EL (cell line): ENCODE results near the gene MAP3K20.
A peak's percentile ranks its signal among the peaks of the same experiment; 100 is the strongest.
"Not testable (repeated sequence)": the region's sequence is repeated elsewhere in the genome, so short reads cannot be mapped to it uniquely, and the experiment has no call there.

Experiments used
- DNase-seq: peaks from one replicate; pipeline ENCODE4 v3.0.0-alpha.2; 2016

MAP3K20 gene

DNA sequence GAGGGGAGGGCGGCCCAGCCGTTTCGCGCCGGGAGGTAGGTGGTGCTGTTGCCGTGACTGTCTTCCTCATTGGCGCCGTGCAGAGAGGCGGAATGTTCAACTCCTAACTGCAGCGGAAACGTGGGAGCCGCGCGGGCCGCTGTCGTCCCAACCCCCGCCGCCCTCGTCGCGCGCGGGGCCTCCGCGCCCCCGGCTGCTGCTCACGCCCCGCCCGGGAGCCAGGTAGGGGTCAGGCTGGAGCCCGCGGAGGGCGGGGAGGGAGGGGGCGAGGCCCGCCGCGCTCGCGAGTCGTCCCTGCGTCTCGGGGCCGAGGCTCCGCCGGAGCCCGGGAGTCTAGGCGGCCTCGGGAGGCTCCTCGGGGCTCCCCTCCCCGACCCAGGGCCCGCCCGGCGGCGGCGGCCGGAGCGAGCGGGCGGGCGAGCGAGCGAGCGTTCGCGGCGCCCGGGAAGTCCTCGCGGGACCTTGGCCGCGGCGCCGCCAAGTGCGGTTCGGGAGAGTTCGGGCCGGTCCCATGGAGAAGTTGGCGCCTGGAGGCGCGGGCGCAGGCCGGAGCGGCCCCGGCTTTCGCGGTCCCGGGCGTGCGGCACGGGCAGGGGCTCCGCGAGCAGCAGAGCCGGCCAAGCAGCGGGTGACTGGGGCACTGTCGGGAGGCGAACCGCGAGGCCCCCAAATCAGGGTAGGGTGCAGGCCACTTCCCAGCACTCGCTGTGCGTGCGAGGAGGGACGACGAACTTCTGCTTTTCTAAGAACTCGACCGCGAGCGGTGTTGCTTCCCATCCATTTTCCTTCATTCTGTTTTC, at the start of gene MAP3K20:
Gene MAP3K20 (plus strand): TSS at position 66 of the 800 bp plus-strand sequence. CDS start 15,186 bp downstream, outside the sequence.
- DNase-seq: peak; percentile 80

DNA sequence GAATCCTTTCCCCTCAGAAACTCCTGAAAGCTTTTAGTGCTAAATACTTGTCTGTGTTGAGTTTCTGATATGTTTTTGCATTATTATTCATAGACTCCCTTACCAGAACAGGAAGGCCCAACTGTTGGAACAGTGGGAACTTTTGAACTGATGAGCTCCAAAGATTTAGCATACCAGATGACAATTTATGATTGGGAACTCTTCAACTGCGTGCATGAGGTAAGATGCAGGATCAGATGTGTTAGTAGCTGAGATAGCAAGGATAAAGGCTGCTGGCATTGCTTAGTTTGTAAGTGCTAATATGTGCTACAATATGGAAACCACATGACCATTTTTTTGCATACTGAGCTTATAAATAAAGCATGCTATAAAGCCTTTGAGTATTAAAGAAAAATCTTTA, 49.2 kb upstream of the MAP3K20 start:
- DNase-seq: no peak

GRCh38 chr2:173027181-173028128, 48.2 kb upstream of the MAP3K20 start:
- peak; percentile 86 for DNase-seq

DNA sequence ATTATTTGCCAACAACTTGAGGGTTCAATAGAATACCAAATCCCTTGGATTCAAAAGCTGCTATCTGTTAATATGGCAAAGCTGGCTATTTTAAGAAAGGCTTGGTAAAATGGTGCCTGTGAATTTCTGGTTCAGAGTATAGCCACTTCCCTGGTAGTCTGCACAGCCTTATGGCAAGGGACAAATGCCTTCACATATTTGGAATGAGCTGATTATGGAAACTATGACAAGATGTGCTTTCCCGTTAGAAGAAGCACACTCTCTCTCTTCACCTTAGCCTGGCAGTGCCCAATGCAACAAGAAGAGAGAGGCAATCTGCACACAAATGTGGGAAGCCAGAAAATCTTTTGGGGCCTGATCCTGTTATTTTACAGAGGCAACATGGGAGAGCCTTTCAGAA, 47.5 kb upstream of the MAP3K20 start:
- no peak for DNase-seq

GRCh38 chr2:173028671-173029070, 47.0 kb upstream of the MAP3K20 start:
- no peak for DNase-seq

GRCh38 chr2:173030561-173031490, 44.8 kb upstream of the MAP3K20 start:
- DNase-seq: no peak

DNA sequence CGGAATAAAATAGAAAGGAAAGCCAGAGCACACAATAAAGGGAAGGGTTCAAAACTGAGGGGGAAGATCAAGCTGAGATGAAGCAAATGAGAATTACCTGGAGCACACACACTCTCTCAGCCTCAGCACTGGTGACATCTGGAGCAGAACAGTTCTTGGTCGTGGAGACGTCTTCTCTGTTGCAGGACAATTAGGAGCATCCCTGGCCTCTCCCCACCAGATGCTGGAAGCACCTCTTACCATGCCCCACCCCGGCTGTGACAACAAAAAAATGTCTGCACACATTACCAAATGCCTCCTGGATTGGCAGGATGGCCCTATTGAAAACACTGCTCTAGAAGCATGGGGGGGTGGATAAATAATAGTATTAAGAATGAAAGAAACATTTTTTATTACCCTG, 43.6 kb upstream of the MAP3K20 start:
- no peak for DNase-seq

DNA sequence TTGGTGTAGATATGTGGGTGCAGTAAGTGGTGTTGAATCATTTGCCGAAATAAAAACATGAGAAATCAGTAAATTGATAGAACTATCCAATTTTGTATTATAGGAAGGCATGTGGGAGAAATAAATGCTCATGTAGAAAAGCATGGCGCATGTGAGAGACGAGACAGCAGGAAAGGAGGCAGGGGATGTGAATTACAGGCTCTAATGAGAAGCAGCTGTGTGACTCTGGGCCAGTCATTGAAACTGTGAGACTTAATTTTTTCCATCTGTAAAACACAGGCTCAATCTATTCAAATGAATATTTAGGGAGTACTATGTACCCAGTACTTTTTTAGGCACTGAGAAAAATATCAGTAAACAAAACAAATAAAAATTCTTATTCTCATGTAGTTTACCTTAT, 42.6 kb upstream of the MAP3K20 start:
- DNase-seq: peak; percentile 21

GRCh38 chr2:173034143-173034542, 41.5 kb upstream of the MAP3K20 start:
- no peak for DNase-seq

DNA sequence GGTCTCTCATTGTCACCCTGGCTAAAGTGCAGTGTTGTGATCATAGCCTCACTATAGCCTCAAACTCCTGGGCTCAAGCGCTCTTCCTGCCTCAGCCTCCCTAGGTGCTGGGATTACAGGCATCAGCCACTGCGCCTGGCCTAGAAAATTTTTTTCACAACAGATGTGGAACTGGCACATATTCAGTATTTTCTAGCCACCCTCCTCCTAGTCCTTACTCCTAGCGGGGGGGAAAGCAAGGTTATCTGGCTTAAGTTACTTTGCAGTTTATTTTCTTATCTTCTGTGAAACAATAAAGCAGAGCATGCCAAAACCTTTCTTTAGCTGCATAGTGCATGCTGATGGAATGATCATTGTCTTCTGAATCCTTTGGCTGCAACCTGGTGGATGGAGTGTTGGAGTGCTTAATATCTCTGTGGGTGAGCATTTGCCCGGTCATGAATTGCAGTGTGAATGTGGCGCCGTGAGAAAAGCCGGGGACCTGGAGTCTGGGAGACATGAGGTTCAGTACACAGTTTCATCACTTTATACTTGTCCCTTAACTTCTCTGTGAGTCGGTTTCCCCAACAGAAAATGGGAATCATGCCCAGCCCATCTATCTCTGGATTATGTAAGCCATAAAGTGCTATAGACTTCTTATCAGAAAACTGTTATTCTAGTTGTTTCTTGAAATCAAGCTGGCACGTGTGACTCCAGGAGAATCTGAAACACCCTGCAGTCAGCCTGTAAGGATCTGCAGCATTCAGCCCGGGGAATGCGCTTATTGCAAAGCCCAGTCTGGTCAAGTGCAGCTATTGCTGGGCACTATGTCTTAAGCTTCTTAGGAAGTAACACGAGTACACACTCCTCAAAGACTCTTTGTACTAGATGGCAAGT, 38.2 kb upstream of the MAP3K20 start:
- DNase-seq: no peak

DNA sequence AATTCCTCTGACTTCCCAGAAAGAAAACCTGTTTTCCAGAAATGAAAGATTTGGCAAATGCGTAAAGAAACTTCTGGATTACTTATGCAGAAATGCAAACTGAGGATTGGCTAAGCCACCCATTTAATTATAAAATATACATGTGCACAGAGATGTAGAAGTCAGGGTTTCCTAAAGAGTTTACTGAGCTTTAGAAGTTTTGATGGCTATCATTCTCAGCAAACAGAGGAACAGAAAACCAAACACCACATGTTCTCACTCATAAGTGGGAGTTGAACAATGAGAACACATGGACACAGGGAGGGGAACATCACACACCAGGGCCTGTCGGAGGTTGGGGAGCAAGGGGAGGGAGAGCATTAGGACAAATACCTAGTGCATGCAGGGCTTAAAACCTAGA, 37.4 kb upstream of the MAP3K20 start:
- not testable (repeated sequence) for DNase-seq

- DNase-seq: no peak
Measured at GRCh38 chr2:173040729-173041128, 34.9 kb upstream of the MAP3K20 start.

GRCh38 chr2:173043476-173043875, 32.2 kb upstream of the MAP3K20 start:
- DNase-seq: no peak

DNA sequence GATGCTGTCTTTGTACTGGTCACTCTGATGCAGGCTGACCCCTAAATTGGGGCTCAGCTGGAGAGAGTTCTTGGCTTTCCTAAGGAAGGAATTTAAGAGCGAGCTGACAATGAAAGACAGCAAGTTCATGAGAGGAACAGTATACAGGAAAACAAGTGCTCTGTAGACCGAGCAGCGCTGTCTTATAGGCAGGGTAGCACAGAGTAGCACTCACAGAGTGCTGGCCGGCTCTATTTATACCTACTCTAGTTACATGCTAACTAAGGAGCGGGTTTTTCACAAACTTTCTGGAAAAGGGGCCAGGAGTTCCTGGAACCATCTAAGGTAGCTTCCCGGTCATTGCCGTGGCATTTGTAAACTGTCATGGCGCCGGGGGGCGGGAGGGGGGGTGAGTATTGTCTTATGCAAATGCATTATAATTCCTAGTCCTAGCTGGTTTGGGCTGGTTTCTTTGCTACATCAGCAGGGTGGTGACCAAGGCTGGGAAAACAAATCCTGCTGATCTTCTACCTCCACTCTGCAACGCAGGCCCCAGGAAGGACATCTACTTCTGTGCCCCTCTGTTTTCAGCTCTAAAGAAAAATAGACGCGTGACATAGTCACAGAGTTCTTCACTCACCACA, 31.6 kb upstream of the MAP3K20 start:
- DNase-seq: no peak

GRCh38 chr2:173044686-173045085, 31.0 kb upstream of the MAP3K20 start:
- no peak for DNase-seq

DNA sequence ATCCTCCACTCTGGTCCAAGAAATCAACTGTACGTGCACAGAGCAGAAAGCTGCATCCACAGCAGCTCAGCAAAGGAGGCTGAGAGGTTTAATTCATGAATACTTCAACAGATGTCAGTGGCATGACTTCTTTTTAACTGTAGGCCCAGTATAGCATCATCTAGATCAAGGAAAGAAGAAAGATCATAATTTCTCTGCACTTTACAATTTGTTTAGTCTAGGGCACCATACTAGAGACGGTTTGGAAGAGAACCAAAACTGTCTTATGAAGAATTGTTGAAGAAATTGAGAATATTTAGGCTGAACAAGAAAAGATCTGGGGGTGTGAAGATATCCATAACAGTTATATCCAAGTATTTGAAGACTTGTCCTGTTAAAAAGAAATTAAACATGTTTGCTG, 30.5 kb upstream of the MAP3K20 start:
- no peak for DNase-seq

- no peak for DNase-seq
Measured at GRCh38 chr2:173048522-173048896, 27.1 kb upstream of the MAP3K20 start.

DNA sequence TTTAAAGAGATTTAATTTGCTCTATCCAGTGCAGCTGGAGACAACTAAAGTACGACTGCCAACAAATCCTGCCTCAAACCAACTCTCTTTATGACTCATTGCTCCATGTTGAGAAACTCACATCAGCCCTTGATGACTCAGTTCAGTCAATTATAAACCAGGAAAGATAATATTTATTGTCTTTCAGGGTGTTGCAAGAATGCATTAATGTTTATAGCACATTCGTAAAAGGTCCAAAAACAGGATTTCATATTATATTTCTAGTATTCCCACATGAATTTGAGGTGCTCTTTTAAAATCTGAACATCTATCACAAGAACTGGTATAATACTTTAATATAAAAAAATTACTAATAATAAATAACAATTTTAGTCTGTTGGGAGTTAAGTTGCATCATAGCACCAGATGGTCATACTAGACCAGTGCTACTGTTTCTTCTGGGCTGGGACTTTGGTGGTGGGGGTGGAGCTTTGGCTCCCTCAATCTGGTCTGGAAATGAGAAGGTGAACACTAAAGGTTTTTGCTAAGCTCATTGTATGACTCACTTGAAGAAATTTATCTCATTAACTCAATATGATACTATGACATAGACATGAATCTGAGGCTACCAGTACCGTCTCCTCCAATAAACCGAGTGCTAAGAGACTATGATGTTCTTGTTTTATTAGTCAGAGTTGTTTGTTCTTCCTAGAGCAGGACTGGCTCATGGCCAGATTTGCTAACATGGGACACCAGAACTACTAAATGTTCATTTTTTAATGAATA, 26.6 kb upstream of the MAP3K20 start:
- DNase-seq: peak; percentile 94

DNA sequence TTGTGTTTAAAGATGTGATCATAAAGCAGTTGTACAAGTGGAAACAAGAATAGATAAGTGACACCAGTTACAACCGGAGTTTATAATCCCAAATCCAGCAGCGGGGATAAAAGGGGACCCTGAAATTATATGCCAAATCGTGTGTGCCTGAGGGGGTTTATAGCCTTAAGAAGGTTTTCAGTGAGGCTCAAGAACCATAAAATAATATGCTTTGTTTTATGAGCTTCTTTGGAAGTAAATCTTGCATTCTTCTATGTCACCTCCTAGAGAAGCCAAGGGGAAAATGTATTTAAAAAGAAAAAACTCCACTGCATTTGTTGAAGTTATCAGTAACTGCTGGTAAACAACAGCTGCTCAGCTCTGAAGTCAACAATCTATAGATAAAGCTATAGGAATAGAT, 25.8 kb upstream of the MAP3K20 start:
- peak; percentile 18 for DNase-seq

GRCh38 chr2:173050684-173051083, 25.0 kb upstream of the MAP3K20 start:
- no peak for DNase-seq
